HCT116 (cell line): ENCODE results near the gene GTF2F1. TPM values are rescaled to one million over a fixed set of nuclear protein-coding genes. Genes with fewer than 3 reads are reported as not detected.

Experiments
- ATAC-seq: fragments of 200-7000 bp; cut with Tn5 transposase; 2 replicates; pipeline ENCODE4 v1.9.1; 2020; ENCODE audit warnings: mild to moderate bottlenecking, moderate library complexity
- BruUV-seq: library from RNA; stranded (reverse); fragments of 400-500 nt; replicated peaks from 2 replicates; lab custom pipeline; 2021; lab: Mats Ljungman, UMichigan
- CTCF ChIA-PET: fragments of 300-600 bp; sonication (Branson Sonifier 250); formaldehyde crosslinking; loops from one replicate; lab custom pipeline; 2021; ENCODE audit warnings: antibody characterized with exemption; lab: Charles Lee
- POLR2A ChIA-PET: fragments of 300-600, 350-600 bp; sonication (Branson Sonifier 250); formaldehyde crosslinking; loops from one replicate; lab custom pipeline; 2021; ENCODE audit warnings: antibody characterized with exemption; lab: Charles Lee
- RAD21 ChIA-PET, 2 experiments: fragments of 300-600 bp; sonication (Branson Sonifier 250); formaldehyde crosslinking; loops; one replicate each; lab custom pipeline; 2023; ENCODE audit warnings: low total read pairs in 2 of 2; ENCODE audit not compliant: uncharacterized antibody in 2 of 2, unreplicated experiment in 2 of 2, low non-redundant PET in 1 of 2; lab: Charles Lee
- DNase-seq: peaks from one replicate; pipeline ENCODE4 v3.0.0-alpha.2; 2010; ENCODE audit warnings: low read depth, low spot score
- H2AFZ ChIP-seq: fragments of 200-600 bp; shearing (Covaris generic), sonication (generic); 2 replicates; pipeline ENCODE4 v1.6.1; 2017; ENCODE audit warnings: low read depth, mixed run types, mixed read lengths, antibody characterized with exemption, low read length; ENCODE audit not compliant: poor library complexity, severe bottlenecking
- H3K27ac ChIP-seq: 2 replicates; pipeline ENCODE4 v1.5.1; 2012; ENCODE audit warnings: low read depth, low read length
- H3K27me3 ChIP-seq: fragments of 200-600 bp; sonication (generic); 2 replicates; pipeline ENCODE4 v1.6.1; 2016; ENCODE audit warnings: mixed run types, low read length, mixed read lengths; ENCODE audit not compliant: insufficient read depth
- H3K36me3 ChIP-seq, 2 experiments: fragments of 200-500 bp in 1 of 2; fragments of 200-600 bp in 1 of 2; sonication (Bioruptor generic) in 1 of 2; sonication (generic) in 1 of 2; 2 replicates each; pipeline versions ENCODE4 v1.5.1 to v1.6.1; 2014 to 2016; ENCODE audit warnings: low read length in 2 of 2, inconsistent platforms in 1 of 2, mixed read lengths in 1 of 2, mixed run types in 1 of 2; ENCODE audit not compliant: insufficient read depth in 2 of 2, control insufficient read depth in 1 of 2
- H3K4me1 ChIP-seq, 2 experiments: fragments of 200-600 bp in 1 of 2; sonication (generic) in 1 of 2; 2 replicates each; pipeline versions ENCODE4 v1.5.1 to v1.6.1; 2012 to 2017; ENCODE audit warnings: low read length in 2 of 2, inconsistent platforms in 1 of 2, mild to moderate bottlenecking in 1 of 2, mixed read lengths in 1 of 2, mixed run types in 1 of 2, moderate library complexity in 1 of 2; ENCODE audit not compliant: insufficient read depth in 2 of 2, control insufficient read depth in 1 of 2
- H3K4me2 ChIP-seq: fragments of 200-600 bp; sonication (generic); 2 replicates; pipeline ENCODE4 v1.6.1; 2017; ENCODE audit warnings: mixed run types, low read length, mixed read lengths
- H3K4me3 ChIP-seq, 2 experiments: fragments of 200-600 bp in 1 of 2; sonication (generic) in 1 of 2; replicated peaks in 1 of 2; 2 replicates each; pipeline ENCODE4 v1.5.1; 2011 to 2016; ENCODE audit warnings: low read length in 2 of 2, control low read depth in 1 of 2, low read depth in 1 of 2, mild to moderate bottlenecking in 1 of 2, mixed read lengths in 1 of 2, mixed run types in 1 of 2
- H3K79me2 ChIP-seq: fragments of 200-600 bp; sonication (generic); 2 replicates; pipeline ENCODE4 v1.6.1; 2017; ENCODE audit warnings: mild to moderate bottlenecking, mixed run types, low read length, moderate library complexity, mixed read lengths; ENCODE audit not compliant: insufficient read depth
- H3K9ac ChIP-seq: fragments of 200-600 bp; sonication (generic); 2 replicates; pipeline ENCODE4 v1.6.1; 2016; ENCODE audit warnings: low read length, mixed read lengths
- H3K9me2 ChIP-seq: fragments of 200-600 bp; sonication (generic), shearing (Covaris generic); 2 replicates; pipeline ENCODE4 v1.6.1; 2017; ENCODE audit warnings: mixed run types, mild to moderate bottlenecking, moderate library complexity; ENCODE audit not compliant: insufficient read depth
- H3K9me3 ChIP-seq, 2 experiments: fragments of 200-500 bp in 1 of 2; fragments of 200-600 bp in 1 of 2; sonication (Bioruptor generic) in 1 of 2; sonication (generic) in 1 of 2; 2 replicates each; pipeline ENCODE4 v1.6.1; 2014 to 2017; ENCODE audit warnings: low read length in 2 of 2, mixed read lengths in 2 of 2, inconsistent platforms in 1 of 2, low read depth in 1 of 2, mild to moderate bottlenecking in 1 of 2, mixed run types in 1 of 2, moderate library complexity in 1 of 2; ENCODE audit not compliant: control insufficient read depth in 1 of 2, insufficient read depth in 1 of 2
- H4K20me1 ChIP-seq: fragments of 200-600 bp; sonication (generic), shearing (Covaris generic); 2 replicates; pipeline ENCODE4 v1.6.1; 2017; ENCODE audit warnings: mixed run types, mild to moderate bottlenecking, moderate library complexity; ENCODE audit not compliant: insufficient read depth
- ATF3 ChIP-seq: IDR thresholded peaks from 2 replicates; pipeline ENCODE4 v1.6.1; 2012
- CBX3 ChIP-seq: IDR thresholded peaks from 2 replicates; pipeline ENCODE4 v1.6.1; 2012; ENCODE audit warnings: low read depth
- CEBPB ChIP-seq: IDR thresholded peaks from 2 replicates; pipeline ENCODE4 v1.6.1; 2012; ENCODE audit warnings: low read depth
- ELF1 ChIP-seq: IDR thresholded peaks from 2 replicates; pipeline ENCODE4 v1.6.1; 2012; ENCODE audit warnings: low read depth, borderline replicate concordance
- EZH2 ChIP-seq: fragments of 200-600 bp; sonication (generic); IDR thresholded peaks from 2 replicates; pipeline ENCODE4 v1.6.1; 2017; ENCODE audit warnings: antibody characterized with exemption, mixed run types
- EZH2phosphoT487 ChIP-seq: fragments of 200-600 bp; IDR thresholded peaks from 2 replicates; pipeline ENCODE4 v1.6.1; 2018; ENCODE audit warnings: antibody characterized with exemption, borderline replicate concordance
- FOSL1 ChIP-seq: IDR thresholded peaks from 2 replicates; pipeline ENCODE4 v1.6.1; 2012; ENCODE audit warnings: low read depth
- POLR2A ChIP-seq: IDR thresholded peaks from 2 replicates; pipeline ENCODE4 v1.7.0; 2011; ENCODE audit warnings: borderline replicate concordance; ENCODE audit not compliant: insufficient read depth, insufficient read length; ENCODE audit errors: extremely low read depth
- POLR2AphosphoS5 ChIP-seq: IDR thresholded peaks from 2 replicates; pipeline ENCODE4 v1.6.1; 2011; ENCODE audit warnings: mild to moderate bottlenecking, low read depth, low read length, moderate library complexity
- SP1 ChIP-seq: IDR thresholded peaks from 2 replicates; pipeline ENCODE4 v1.6.1; 2012; ENCODE audit warnings: low read depth
- TCF7L2 ChIP-seq: IDR thresholded peaks from 2 replicates; pipeline ENCODE4 v1.7.0; 2011; ENCODE audit warnings: borderline replicate concordance, inconsistent platforms; ENCODE audit not compliant: insufficient read depth, insufficient read length; ENCODE audit errors: extremely low read depth
- ZNF274 ChIP-seq: fragments of 200-500 bp; sonication (Bioruptor generic); IDR thresholded peaks from 2 replicates; pipeline ENCODE4 v1.6.1; 2014; ENCODE audit warnings: mild to moderate bottlenecking, low read depth, low read length, inconsistent platforms
- intact Hi-C: fragments of 100-400 bp; cut with micrococcal nuclease; formaldehyde crosslinking; loops from 2 replicates; pipeline ENCODE4 v1.10.0; 2022
- total RNA-seq: library from RNA; stranded (reverse); gene quantifications from one replicate; pipeline ENCODE4 v1.2.1, GENCODE V29; 2021; ENCODE audit not compliant: unreplicated experiment
- TF ChIP-seq, protein P1 (sequence below), 3 experiments: fragments of 200-600 bp in 1 of 3; sonication (generic) in 1 of 3; IDR thresholded peaks in 2 of 3; conservative IDR thresholded peaks in 1 of 3; 2 replicates each; pipeline ENCODE4 v1.5.1; 2012 to 2017; ENCODE audit warnings: low read depth in 2 of 3, low read length in 2 of 3, antibody characterized with exemption in 1 of 3, borderline replicate concordance in 1 of 3, control low read depth in 1 of 3, mild to moderate bottlenecking in 1 of 3, mixed read lengths in 1 of 3, mixed run types in 1 of 3, moderate library complexity in 1 of 3; ENCODE audit not compliant: insufficient read depth in 1 of 3
- TF ChIP-seq, protein P2 (sequence below): IDR thresholded peaks from 2 replicates; pipeline ENCODE4 v1.6.1; 2012

GTF2F1 gene
- total RNA-seq, 1 experiment from 2014 or later = 82.0 TPM

- Histone ChIP-seq H3K4me3 (no peak overlapping the region), H3K27ac (no peak overlapping the region), H3K79me2 (no peaks in the 10 kb centered on the region), H2AFZ (no peak overlapping the region), H3K9me3 (no peaks in the 10 kb centered on the region), H3K4me1 (peaks cover 5 to 16% of the 10 kb centered on the region in 2 experiments; a peak in 3 of 4 replicates), H3K36me3 (peaks cover 11 to 13% of the 10 kb centered on the region in 2 experiments; a peak in 2 of 4 replicates), H3K27me3 (no peaks in the 10 kb centered on the region), H3K9ac (no peak overlapping the region), H3K4me2 (no peak overlapping the region), H4K20me1 (no peaks in the 10 kb centered on the region), H3K9me2 (no peaks in the 10 kb centered on the region)
- ChIA-PET POLR2A (no interaction called here), RAD21 (no interaction called here), CTCF (no interaction called here)
- DNase-seq (no peak), ATAC-seq (no peak)
- intact Hi-C loops = no loop called here
- TF ChIP-seq POLR2AphosphoS5 (peak; percentile 28; the same call in 1 of the 2 replicates), SP1 (no peak)
- no TSS peak for BruUV-seq
Measured at GRCh38 chr19:6376512-6377190, 16.3 kb downstream of the GTF2F1 start.

- no peak for DNase-seq
- H3K9me2 ChIP-seq = no peaks in the 10 kb centered on the region
- no peak within 1 kb of the TSS for H3K9ac ChIP-seq
- no TSS peak for BruUV-seq
- H3K4me1 ChIP-seq = peaks cover 5 to 16% of the 10 kb centered on the region in 2 experiments; a peak in 3 of 4 replicates
- no peaks in the 10 kb centered on the region for H4K20me1 ChIP-seq
- ATAC-seq = no peak
- H2AFZ ChIP-seq = no peak within 1 kb of the TSS
- intact Hi-C loops = no loop called here
- H3K36me3 ChIP-seq = peaks cover 9% of the 10 kb centered on the region in 2 experiments; a peak in 2 of 4 replicates
- H3K4me3 ChIP-seq = no peak within 1 kb of the TSS
- ChIA-PET CTCF (no interaction called here), RAD21 (no interaction called here), POLR2A (no interaction called here)
- H3K9me3 ChIP-seq = no peaks in the 10 kb centered on the region
- H3K4me2 ChIP-seq = no peak within 1 kb of the TSS
- H3K27me3 ChIP-seq = no peaks in the 10 kb centered on the region
- H3K27ac ChIP-seq = no peak within 1 kb of the TSS
- H3K79me2 ChIP-seq = no peaks in the 10 kb centered on the region
- TF ChIP-seq ATF3 (no peak), CBX3 (no peak), POLR2A (no peak), EZH2phosphoT487 (no peak), CEBPB (no peak), FOSL1 (no peak), ZNF274 (no peak), EZH2 (no peak), ELF1 (no peak), POLR2AphosphoS5 (no peak), TCF7L2 (no peak)
- TF ChIP-seq, protein P1, sequence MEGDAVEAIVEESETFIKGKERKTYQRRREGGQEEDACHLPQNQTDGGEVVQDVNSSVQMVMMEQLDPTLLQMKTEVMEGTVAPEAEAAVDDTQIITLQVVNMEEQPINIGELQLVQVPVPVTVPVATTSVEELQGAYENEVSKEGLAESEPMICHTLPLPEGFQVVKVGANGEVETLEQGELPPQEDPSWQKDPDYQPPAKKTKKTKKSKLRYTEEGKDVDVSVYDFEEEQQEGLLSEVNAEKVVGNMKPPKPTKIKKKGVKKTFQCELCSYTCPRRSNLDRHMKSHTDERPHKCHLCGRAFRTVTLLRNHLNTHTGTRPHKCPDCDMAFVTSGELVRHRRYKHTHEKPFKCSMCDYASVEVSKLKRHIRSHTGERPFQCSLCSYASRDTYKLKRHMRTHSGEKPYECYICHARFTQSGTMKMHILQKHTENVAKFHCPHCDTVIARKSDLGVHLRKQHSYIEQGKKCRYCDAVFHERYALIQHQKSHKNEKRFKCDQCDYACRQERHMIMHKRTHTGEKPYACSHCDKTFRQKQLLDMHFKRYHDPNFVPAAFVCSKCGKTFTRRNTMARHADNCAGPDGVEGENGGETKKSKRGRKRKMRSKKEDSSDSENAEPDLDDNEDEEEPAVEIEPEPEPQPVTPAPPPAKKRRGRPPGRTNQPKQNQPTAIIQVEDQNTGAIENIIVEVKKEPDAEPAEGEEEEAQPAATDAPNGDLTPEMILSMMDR (IDR thresholded peaks at IDR 0.05 in 2 of 3, conservative IDR thresholded peaks at IDR 0.05 in 1 of 3; ENCODE audit: borderline replicate concordance in 1 of 3, insufficient read depth in 1 of 3, low read depth in 2 of 3, low read length in 2 of 3) = no peak
- TF ChIP-seq, protein P2, sequence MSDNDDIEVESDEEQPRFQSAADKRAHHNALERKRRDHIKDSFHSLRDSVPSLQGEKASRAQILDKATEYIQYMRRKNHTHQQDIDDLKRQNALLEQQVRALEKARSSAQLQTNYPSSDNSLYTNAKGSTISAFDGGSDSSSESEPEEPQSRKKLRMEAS = no peak
Measured at GRCh38 chr19:6375411-6376010, 17.5 kb downstream of the GTF2F1 start, which contains the start of gene PSPN. Gene PSPN, minus strand, starts transcription at chr19:6375933. Its CDS starts 84 bp downstream, at chr19:6375849.
